ENCODE results near the gene XRN2.

DNA sequence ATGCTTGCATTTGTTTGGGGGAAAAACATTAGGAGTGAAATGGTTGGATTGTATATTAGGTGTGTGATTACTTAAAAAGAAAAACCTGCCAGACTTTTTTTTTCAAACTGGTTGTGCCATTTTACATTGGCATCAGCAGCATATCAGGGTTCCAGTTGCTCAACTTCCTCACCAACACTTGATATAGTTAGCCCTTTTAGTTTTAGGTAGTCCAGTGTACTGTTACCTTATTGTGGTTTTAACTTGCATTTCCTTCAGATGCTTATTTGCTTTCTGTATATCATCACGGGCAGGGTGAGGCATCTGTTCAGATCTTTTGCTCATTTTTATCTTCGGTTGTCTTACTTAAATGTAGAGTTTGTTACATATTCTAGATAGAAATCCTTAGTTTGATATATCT lies 5.2 kb downstream of the XRN2 start:
- no peak for TF ChIP-seq CTCF (conservative IDR thresholded peaks at IDR 0.05; ENCODE audit: low read depth, low read length)
- no peak for TF ChIP-seq EZH2phosphoT487 (IDR thresholded peaks at IDR 0.05; ENCODE audit: borderline replicate concordance, low read length)
- no peak for TF ChIP-seq EZH2 (IDR thresholded peaks at IDR 0.05; ENCODE audit: low read length, unreplicated experiment)

All from PC-3 (cell line).